HG03439 (cell line): ENCODE results near the gene USP47.

ENCODE experiments used
- ATAC-seq: cut with Tn5 transposase; IDR thresholded peaks from one replicate; pipeline ENCODE4 v1.9.1; 2021; ENCODE audit warnings: mild to moderate bottlenecking, moderate library complexity; ENCODE audit not compliant: unreplicated experiment

Gene USP47

DNA sequence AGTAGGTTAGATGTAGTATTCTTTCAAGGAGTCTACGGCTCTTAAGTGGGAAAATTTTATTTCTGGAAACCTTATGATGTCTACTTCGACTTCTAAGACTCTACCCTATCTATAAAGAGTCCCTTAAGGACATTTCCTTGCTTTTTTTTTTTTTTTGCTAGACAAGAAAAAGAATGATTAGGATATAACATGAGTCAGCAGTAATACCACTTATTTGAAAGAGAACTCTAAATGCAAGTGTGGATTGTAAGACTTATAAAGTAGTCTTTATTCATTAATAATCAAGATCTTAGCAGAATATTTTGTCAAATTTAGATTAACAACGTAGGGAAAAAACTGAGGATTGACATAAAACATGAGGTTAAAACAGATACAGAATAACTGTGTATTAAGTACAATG, 95.7 kb downstream of the USP47 start:
- ATAC-seq = no peak

DNA sequence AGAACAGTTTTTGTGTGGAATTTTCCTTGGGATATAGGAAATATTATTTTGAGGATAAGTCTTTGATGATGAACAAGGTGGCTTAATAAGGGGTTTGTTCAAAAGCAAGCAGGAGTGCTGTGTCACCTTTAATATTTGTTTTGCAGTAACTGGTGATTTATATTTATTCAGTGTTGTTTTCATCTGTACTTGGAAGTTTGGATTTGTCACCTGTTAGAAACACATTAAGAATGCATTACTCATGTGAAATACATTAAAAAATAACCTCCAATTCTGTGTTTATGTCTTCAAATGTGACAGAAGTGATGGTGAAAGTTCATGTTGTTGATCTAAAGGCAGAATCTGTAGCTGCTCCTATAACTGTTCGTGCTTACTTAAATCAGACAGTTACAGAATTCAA, 96.2 kb downstream of the USP47 start:
- ATAC-seq = no peak

DNA sequence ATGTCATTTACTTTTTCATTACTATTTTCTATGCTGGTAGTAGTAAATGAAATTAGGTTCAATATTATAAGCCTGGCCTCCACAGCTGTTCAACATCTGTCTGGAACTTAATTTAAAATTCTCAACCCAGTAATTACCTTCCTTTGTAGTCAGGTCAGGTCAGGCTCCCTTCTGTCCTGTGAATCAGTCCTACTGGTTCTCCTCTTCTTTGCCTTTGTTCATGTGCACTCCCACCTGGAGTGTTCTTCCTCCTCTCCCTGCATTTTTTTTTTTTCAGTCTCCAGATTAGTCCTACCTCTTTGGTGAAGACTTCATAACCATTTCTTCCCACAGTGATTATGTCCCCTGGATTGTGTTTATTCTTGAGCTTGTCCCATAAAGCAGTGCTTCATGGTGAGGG, 98.8 kb downstream of the USP47 start:
- no peak for ATAC-seq

DNA sequence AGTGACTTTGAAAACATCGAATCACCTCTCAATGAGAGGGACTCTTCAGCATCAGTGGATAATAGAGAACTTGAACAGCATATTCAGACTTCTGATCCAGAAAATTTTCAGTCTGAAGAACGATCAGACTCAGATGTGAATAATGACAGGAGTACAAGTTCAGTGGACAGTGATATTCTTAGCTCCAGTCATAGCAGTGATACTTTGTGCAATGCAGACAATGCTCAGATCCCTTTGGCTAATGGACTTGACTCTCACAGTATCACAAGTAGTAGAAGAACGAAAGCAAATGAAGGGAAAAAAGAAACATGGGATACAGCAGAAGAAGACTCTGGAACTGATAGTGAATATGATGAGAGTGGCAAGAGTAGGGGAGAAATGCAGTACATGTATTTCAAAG, 100.9 kb downstream of the USP47 start:
- no peak for ATAC-seq

DNA sequence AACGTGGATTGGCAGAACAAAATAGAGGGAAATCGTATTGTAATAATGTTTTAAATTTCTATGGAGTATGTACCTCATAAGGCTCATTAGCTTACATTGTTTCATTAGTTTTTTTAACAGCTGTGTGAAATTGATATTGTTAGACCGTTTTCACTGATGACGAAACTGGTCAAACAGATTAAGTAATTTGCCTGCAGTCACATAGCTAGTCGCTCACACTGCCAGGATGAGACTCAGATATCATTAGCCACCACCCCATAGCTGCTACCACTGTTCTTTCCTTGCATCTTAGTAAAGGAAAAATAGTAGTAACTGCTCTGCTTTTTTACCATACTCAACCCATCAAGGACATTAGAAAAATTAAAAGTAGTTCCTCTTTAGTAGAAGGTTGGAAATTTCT, 102.7 kb downstream of the USP47 start:
- ATAC-seq = no peak

DNA sequence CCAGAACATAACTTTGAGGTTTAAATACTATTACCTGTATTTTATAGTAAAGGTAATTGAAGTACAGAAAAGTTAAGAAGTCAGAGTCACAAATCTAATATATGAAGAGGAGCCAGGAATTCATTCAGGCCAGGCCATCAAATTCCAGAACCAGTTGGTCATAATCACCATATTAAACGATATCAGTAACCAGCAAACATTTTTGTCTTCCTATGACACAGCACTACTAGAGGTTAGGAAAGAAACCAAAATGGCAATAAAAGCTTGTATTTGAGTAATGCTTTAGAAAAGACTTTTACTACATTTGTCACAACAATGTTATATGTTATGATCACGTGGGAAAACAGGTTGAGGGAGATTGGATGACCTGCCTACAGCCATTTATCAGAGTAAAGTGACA, 104.4 kb downstream of the USP47 start:
- ATAC-seq = no peak

DNA sequence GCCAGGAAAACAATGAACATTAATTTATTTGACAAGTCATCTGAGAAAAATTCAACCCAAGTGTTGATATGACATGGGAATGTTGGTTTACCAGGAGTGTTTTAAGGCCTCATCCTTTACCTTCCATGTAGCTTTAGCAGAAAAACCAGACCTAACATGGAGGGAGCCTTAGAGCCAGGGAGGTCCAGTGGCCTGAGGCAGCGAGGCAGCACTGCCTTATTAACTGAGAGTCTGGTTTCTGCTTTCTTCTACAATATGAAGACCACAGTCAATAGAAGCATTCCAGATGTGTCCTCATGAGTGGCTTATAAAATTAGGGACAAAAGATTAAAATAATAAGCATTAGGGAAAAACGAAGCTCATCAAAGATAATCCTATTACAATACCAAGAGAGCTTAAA, 105.1 kb downstream of the USP47 start:
- ATAC-seq = no peak

DNA sequence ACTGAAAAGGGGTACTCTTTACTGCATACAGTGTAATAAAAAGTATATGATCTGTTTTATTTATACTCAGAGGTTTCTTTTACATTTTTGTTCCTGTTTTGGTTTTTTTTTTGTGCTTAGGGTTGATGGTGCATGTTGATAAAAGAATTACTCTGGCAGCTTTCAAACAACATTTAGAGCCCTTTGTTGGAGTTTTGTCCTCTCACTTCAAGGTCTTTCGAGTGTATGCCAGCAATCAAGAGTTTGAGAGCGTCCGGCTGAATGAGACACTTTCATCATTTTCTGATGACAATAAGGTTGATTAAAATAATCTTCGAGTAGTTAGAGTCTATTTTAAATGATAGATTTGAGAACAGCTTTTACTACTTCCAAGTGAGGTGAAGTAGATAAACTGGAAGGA, 106.1 kb downstream of the USP47 start:
- ATAC-seq = no peak

DNA sequence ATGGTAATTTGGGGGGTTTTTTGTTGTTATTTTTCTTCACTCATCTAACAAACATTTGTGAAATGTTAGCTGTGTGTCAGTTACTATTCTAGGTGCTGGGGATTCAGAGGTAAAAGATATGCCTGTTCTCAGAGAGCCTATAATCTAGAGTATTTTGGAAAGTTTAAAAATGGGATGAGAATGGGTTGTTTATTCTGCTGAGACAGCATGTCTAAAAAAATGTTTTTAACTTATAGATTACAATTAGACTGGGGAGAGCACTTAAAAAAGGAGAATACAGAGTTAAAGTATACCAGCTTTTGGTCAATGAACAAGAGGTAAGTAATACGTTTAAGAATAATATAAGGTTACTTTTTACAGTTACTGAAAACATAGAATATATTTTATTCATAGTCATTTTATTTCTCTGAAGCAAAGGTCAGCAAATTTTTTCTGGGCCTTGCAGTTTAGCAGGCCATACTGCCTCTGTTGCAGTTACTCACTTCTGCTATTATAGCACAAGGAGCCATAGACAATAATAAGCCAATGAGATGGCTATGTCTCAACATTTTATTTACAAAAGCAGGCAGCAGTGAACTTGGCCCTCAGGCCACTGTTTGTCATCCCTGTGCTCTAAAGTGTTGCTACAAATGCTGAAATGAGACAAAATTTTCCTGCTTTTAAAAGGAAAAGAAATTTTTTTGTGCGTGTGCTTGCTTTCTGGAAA, 106.6 kb downstream of the USP47 start:
- no peak for ATAC-seq

DNA sequence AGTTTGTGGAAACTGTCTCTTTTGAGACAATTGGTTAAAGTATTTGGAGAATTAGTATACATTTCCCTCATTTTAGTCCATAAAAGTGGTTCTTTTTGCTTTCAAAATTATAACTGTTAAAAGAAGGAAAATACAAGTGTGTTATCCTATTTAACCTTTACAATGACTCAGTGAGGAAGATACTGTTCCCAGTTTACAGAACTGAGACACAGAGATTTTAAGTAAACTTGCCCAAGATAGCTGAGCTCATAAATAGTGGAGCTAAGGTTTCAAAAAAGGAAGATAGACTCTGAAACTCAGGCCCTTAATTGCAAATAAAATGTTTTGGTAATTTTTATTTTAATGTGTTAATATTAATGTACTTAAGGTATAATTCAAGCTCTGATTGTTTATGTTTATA, 107.7 kb downstream of the USP47 start:
- ATAC-seq = no peak

DNA sequence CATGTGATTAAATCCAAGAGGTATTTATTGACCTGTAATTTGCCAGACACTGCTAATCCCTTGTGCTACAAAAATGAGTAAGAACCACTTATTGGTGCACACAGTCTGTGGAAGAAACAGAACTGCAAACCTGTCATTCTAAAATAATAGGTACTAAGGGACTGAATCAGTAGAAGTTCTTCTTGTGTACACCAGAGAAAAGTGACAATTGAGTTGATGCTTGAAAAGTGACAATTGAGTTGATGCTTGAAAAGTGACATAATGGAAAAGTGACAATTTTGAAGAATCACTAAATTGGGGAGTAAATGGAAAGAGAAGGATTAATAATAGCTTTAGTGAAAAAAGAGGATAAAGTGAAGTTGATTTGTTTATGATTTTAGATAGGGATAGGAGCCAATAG, 110.3 kb downstream of the USP47 start:
- ATAC-seq = no peak

DNA sequence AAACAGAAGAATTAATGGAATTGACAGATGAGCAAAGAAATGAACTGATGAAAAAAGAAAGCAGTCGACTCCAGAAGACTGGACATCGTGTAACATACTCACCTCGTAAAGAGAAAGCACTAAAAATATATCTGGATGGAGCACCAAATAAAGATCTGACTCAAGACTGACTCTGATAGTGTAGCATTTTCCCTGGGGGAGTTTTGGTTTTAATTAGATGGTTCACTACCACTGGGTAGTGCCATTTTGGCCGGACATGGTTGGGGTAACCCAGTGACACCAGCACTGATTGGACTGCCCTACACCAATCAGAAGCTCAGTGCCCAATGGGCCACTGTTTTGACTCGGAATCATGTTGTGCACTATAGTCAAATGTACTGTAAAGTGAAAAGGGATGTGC, 114.2 kb downstream of the USP47 start:
- ATAC-seq = no peak

DNA sequence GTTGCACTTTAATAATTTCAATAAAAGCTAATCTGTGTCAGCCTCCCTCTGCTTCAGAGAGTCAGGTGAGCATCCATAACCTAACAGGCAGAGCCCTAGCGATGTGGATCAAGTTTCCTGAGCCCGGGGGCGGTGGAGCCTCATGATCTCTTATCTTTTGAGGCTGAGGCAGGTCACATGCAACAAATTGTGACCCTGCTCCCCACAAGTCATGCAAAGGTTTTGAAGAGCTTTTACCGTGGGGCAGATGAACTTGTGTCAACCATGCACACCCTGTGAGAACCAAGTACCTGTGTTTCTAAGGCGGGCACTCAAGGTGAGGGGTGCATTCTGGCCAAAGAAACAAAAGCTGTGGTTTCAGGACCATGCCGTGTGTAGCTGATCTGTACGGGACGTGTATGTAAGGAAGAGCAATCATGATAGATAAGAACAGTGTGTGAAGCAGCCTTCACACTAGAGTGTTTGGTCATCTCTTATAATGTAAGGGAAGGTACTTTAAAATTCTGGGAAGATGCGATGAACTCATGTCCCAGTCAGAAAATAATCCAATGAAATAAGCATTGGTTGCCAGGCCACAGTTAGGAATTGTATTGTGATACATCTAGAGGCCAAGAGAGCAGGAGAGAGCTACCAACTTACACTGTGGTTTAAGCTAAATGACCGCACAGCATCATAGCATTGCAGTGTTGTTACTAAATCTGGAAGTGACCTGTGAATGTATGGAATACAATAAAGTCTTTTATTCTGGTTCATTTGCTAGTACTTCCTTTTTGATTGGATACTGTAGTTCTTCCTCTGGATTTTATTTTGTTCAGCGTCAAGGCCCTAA, 116.8 kb downstream of the USP47 start:
- ATAC-seq = no peak

DNA sequence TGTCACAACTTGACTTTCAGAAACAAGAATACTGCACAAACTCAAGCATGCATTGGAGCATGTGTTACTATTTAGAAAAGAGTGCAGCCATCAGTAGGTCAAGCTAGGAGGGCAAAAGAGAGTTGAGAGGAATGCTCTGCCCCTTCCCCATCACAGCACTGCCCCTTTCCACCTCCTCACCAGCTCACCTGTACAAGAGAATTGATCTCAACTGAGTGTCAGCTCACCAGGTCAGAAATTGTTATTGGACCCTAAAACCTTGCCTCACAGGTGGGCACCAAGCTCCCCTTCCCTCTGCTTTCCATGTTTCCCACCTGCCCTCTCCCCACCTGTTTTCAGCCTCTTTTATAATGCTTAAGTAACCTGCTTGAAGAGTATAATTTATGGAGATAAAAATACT, 117.8 kb downstream of the USP47 start:
- ATAC-seq = no peak

DNA sequence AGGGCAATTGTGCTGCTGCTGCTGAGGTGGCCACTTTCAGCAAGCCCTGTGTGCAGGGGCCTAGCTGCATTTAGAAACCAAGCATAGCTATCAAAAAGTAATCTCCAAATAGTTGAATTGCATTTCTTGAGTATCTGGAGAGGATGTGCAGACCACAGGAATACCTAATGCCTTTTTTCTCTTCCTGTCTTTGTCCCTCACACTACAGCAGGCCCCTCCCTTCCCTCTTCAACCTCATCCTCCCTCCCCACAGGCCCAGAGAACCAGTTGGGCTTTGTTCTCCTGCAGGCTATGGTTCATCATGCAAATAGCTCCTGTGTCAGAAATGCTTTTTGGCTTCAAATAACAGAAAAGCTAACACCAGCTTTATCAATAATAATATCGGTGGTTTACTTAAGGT, 118.9 kb downstream of the USP47 start:
- ATAC-seq = no peak

DNA sequence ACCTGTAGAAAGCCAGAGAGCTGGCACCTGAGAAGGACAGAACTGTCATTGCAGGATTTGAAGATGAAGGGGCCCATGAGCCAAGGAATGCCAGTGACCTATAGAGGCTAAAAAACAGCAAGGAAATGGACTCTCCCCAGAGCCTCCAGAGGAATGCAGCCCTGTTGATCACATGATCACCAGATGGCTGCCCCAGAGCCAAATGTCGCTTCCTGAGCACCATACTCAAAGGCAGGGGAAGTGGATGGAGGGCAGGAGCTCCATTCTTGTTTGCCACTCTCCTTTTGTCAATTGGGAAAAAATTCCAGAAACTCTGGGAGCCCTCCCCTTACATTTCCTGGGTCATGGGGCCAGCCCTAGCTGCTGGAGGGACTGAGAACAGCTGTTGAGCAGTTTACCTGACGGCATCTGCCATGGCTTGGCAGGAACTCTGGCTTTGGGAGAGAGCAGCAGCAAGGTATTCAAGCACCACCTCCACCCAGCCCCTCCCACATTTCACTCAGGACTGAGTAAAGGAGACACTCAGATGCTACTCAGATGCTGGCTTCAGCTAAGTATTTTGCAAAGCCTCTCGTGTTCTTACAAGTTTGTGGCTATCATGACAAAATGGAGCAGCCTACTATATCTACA, 119.7 kb downstream of the USP47 start:
- ATAC-seq = no peak

DNA sequence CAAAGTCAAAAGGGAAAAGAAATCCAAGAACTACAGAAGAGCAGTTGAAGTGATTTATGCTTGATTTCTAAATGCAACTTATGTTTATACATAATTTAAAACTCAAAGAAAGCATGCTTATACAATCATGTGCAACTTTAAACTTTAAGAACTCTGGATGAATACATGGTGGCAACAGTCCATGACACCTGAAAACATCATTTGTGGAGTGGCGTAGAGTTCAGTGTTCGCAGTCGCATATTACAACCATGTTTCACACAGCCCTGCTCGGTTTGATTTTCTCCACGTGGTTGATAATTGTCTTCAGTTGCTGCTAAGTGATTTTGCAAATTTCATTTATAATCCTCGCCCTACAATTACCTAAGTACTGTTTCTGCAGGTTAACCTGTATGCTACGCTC, 121.3 kb downstream of the USP47 start:
- ATAC-seq = no peak

DNA sequence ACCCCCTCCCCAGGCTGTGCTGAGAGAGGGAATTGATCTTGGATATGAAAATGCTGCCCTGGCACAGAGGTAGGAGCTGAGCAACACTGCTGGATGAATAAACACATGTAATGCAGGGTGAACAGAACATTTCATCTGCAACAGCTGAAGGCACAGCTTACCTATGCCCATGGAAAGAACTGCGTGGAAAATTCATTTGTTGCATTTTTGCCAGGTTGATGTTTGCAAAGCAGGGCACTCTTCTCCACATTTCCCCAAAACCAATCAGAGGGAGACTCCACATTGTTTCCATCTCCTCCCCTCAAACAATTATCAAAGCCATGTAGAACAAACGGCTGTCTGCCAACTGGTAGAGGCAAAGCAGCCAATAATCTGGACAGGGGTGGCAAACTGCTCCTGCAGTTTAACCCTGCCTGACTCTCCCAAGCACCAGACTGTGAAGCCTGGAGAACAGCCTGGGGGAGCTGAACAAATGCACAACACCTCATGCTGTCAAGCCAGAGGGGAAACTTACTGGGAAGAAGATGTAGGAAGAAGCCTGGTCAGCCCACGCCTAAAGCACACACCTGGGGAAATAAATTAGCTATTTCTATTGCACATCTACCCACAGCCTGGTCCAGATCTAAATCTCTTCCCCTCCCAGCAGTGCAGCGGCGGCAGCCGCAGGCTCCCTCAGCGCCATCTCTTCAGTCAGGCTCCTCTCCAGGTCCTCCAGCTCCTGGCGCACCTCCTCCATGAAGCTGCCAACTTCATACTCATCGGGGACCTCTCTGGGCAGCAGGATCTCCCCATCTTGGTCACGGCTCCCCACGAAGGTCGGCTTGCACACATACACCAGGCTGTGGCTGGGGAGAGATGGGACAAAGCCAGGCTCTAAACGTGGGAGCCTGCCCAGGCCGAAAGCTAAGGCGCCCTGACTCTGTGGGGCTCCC, 122.3 kb downstream of the USP47 start:
- no peak for ATAC-seq

DNA sequence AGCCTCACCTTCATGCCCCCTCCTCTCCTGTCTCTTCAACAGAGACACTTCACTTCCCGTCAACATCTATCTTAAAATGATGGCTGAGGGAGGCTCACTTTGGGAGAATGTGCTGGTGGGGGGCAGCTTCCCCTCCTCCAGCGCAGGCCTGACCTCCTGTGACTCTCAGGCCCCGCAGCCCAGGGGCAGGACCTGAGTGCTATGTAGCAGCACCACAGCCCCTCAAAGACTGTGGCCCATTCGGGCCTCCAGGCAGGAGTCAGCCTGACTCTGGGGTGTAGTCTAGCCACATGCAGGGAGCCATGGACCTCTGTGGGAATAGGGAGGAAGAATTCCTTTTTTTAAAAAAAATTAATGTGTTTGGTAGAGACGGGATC, 123.0 kb downstream of the USP47 start:
- no peak for ATAC-seq

DNA sequence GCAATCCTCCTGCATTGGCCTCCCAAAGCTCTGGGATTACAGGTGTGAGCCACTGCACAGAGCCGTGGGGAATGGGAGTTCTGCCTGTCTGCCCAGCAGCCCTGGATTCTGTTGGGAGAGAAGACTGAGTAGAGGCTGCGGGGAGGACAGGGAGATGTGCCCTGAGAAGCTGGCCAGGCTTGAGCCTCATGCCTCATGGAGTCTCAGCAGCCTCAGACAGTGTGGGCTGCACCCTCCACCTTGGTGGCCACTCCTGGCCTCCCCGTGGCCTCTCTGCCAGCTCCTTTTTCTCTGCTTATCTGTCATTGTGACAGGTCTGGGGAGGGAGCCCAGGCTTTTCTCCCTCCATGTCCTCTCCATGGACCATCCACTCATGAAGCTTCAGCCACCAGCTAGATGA, 123.4 kb downstream of the USP47 start:
- ATAC-seq = no peak
